ENCODE measurements around the gene TEX44. TPM values are rescaled to one million over a fixed set of nuclear protein-coding genes. Genes with fewer than 3 reads are reported as not detected.

TEX44 gene
- total RNA-seq, 1 donor from 2014 or later = not detected

- peak; percentile 99 for DNase-seq (ENCODE audit: low read depth in 2 of 2)
These were observed 12.3 kb downstream of the TEX44 start for GRCh38 chr2:231604685-231605606.

- no peak for DNase-seq (ENCODE audit: low read depth in 2 of 2)
These were observed 13.0 kb downstream of the TEX44 start for GRCh38 chr2:231605607-231606091.

GRCh38 chr2:231606941-231607340 lies 14.3 kb downstream of the TEX44 start:
- DNase-seq (ENCODE audit: low read depth in 2 of 2) = no peak

GRCh38 chr2:231611273-231612108 lies 18.8 kb downstream of the TEX44 start:
- peak; percentile 61 to 70 for DNase-seq (ENCODE audit: low read depth in 2 of 2)

- peak; percentile 53 to 82 for DNase-seq (ENCODE audit: low read depth in 2 of 2)
These were observed 19.4 kb downstream of the TEX44 start for GRCh38 chr2:231612109-231612455.

- peak; percentile 95 to 97 for DNase-seq (ENCODE audit: low read depth in 2 of 2)
These were observed 20.0 kb downstream of the TEX44 start for GRCh38 chr2:231612456-231613330.

GRCh38 chr2:231613331-231613662 lies 20.6 kb downstream of the TEX44 start:
- DNase-seq (ENCODE audit: low read depth in 2 of 2) = peak in 1 of 2 donors; percentile 49

- DNase-seq (ENCODE audit: low read depth in 2 of 2) = peak; percentile 92 to 97
These were observed 21.2 kb downstream of the TEX44 start for GRCh38 chr2:231613663-231614558.

- peak in 1 of 2 donors; percentile 79 for DNase-seq (ENCODE audit: low read depth in 2 of 2)
These were observed 21.9 kb downstream of the TEX44 start for GRCh38 chr2:231614559-231615057.

- no peak for DNase-seq (ENCODE audit: low read depth in 2 of 2)
These were observed 22.5 kb downstream of the TEX44 start for GRCh38 chr2:231615058-231615671.

GRCh38 chr2:231616296-231616695 lies 23.6 kb downstream of the TEX44 start:
- no peak for DNase-seq (ENCODE audit: low read depth in 2 of 2)

GRCh38 chr2:231617059-231617926 lies 24.6 kb downstream of the TEX44 start:
- DNase-seq (ENCODE audit: low read depth in 2 of 2) = peak in 1 of 2 donors; percentile 20

GRCh38 chr2:231621051-231621879 lies 28.6 kb downstream of the TEX44 start:
- peak in 1 of 2 donors; percentile 17 for DNase-seq (ENCODE audit: low read depth in 2 of 2)

- no peak for DNase-seq (ENCODE audit: low read depth in 2 of 2)
These were observed 30.3 kb downstream of the TEX44 start for GRCh38 chr2:231622963-231623362.

GRCh38 chr2:231626449-231626848 lies 33.8 kb downstream of the TEX44 start:
- DNase-seq (ENCODE audit: low read depth in 2 of 2) = no peak

GRCh38 chr2:231627384-231628120 lies 34.9 kb downstream of the TEX44 start:
- DNase-seq (ENCODE audit: low read depth in 2 of 2) = no peak

GRCh38 chr2:231632559-231633142 lies 40.0 kb downstream of the TEX44 start:
- peak in 1 of 2 donors; percentile 37 for DNase-seq (ENCODE audit: low read depth in 2 of 2)

Measured in lung microvascular endothelial cell (primary cell).